WERI-Rb-1 (cell line): ENCODE data around the gene ACE2.

Experiments
- DNase-seq: peaks from one replicate; pipeline ENCODE4 v3.0.0-alpha.2; 2020
- H3K27ac ChIP-seq: fragments of 250-450 bp; sonication (Bioruptor Pico); 2 replicates; pipeline ENCODE4 v1.5.1; 2020; ENCODE audit warnings: mild to moderate bottlenecking, moderate library complexity
- H3K27me3 ChIP-seq: fragments of 250-450 bp; sonication (Bioruptor Pico); 2 replicates; pipeline ENCODE4 v1.5.1; 2021; ENCODE audit warnings: mild to moderate bottlenecking, low read depth, moderate library complexity; ENCODE audit not compliant: insufficient read depth, severe bottlenecking
- H3K36me3 ChIP-seq: fragments of 250-450 bp; sonication (Bioruptor Pico); 2 replicates; pipeline ENCODE4 v1.5.1; 2020; ENCODE audit warnings: mild to moderate bottlenecking, moderate library complexity
- H3K4me3 ChIP-seq: 2 replicates; pipeline ENCODE4 v1.5.1; 2011; ENCODE audit warnings: low read depth, mild to moderate bottlenecking, control low read depth, low read length
- H3K9me3 ChIP-seq: fragments of 250-450 bp; sonication (Bioruptor Pico); 2 replicates; pipeline ENCODE4 v1.5.1; 2021; ENCODE audit warnings: mild to moderate bottlenecking, moderate library complexity; ENCODE audit not compliant: severe bottlenecking
- TF ChIP-seq, protein P1 (sequence below): IDR thresholded peaks from 2 replicates; pipeline ENCODE4 v1.5.1; 2011; ENCODE audit warnings: low read depth, mild to moderate bottlenecking, control low read depth, inconsistent platforms, low read length

The ACE2 gene

GRCh38 chrX:15579778-15580747, 20.7 kb downstream of the ACE2 start:
- no peaks in the 10 kb centered on the region for H3K9me3 ChIP-seq

GRCh38 chrX:15576019-15576418, 24.7 kb downstream of the ACE2 start:
- TF ChIP-seq, protein P1, sequence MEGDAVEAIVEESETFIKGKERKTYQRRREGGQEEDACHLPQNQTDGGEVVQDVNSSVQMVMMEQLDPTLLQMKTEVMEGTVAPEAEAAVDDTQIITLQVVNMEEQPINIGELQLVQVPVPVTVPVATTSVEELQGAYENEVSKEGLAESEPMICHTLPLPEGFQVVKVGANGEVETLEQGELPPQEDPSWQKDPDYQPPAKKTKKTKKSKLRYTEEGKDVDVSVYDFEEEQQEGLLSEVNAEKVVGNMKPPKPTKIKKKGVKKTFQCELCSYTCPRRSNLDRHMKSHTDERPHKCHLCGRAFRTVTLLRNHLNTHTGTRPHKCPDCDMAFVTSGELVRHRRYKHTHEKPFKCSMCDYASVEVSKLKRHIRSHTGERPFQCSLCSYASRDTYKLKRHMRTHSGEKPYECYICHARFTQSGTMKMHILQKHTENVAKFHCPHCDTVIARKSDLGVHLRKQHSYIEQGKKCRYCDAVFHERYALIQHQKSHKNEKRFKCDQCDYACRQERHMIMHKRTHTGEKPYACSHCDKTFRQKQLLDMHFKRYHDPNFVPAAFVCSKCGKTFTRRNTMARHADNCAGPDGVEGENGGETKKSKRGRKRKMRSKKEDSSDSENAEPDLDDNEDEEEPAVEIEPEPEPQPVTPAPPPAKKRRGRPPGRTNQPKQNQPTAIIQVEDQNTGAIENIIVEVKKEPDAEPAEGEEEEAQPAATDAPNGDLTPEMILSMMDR = no peak
- Histone ChIP-seq H3K9me3 (no peaks in the 10 kb centered on the region), H3K4me3 (no peak overlapping the region), H3K27ac (no peak overlapping the region), H3K27me3 (peaks cover 23% of the 10 kb centered on the region), H3K36me3 (no peaks in the 10 kb centered on the region)
- no peak for DNase-seq

More at GRCh38 chrX:15579778-15580747, 20.7 kb downstream of the ACE2 start:
- Histone ChIP-seq H3K27me3 (peaks cover 17% of the 10 kb centered on the region), H3K36me3 (no peaks in the 10 kb centered on the region), H3K4me3 (no peak overlapping the region), H3K27ac (no peak overlapping the region)
- TF ChIP-seq, protein P1 = no peak
- no peak for DNase-seq

DNA sequence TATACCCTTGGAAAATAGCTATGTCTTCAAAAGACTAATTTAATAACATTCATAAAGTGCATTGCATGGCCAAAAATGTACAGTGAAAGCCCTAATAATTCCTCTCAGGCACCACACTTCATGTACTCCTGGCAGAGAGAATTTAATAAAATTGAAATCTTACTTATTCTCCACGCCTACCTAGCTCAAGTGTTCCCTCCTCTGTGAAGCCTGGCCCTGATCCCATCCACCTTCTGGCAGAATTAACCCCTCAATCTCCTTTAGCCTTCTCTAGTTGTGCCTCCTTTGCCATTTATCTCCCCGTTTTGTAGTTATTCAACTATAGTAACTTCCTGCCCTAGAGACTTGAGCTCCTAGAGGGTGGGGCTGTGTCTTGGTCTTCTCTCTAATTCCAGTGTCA, 26.7 kb downstream of the ACE2 start:
- Histone ChIP-seq H3K27ac (no peak overlapping the region), H3K36me3 (no peaks in the 10 kb centered on the region), H3K4me3 (no peak overlapping the region), H3K9me3 (no peaks in the 10 kb centered on the region), H3K27me3 (peaks cover 14% of the 10 kb centered on the region)
- TF ChIP-seq, protein P1 = no peak
- no peak for DNase-seq

DNA sequence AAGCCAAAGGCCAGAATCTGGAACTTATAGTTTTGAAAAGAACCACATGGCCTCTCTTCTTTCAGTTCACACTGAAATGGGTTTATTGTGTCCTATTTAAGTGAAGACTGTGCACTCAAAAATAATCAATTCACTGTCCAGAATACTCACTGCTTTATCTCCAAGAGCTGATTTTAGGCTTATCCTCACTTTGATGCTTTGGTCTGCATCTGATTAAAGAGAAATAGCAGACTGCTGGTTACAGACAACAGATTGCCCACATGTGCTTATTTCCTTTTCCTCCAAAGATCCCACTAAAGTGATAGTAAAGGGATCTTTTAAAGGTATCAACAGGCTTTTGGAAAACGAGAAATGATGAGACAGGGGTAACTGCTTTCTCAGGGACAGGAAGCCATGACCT, 30.6 kb downstream of the ACE2 start:
- no peaks in the 10 kb centered on the region for H3K9me3 ChIP-seq

GRCh38 chrX:15567886-15568616, 32.7 kb downstream of the ACE2 start:
- peaks cover 21% of the 10 kb centered on the region for H3K27me3 ChIP-seq
- DNase-seq = no peak
- H3K27ac ChIP-seq = no peak overlapping the region
- TF ChIP-seq, protein P1 = no peak
- no peaks in the 10 kb centered on the region for H3K36me3 ChIP-seq
- no peak overlapping the region for H3K4me3 ChIP-seq
- H3K9me3 ChIP-seq = no peaks in the 10 kb centered on the region

More for the DNA sequence above, 30.6 kb downstream of the ACE2 start:
- Histone ChIP-seq H3K27me3 (peaks cover 28% of the 10 kb centered on the region), H3K36me3 (no peaks in the 10 kb centered on the region), H3K4me3 (no peak overlapping the region), H3K27ac (no peak overlapping the region)
- no peak for DNase-seq
- TF ChIP-seq, protein P1 = no peak
